Uterus (tissue), 4 donors: Measurements from ENCODE around the gene BFAR. TPM values are rescaled to one million over a fixed set of nuclear protein-coding genes. Genes with fewer than 3 reads are reported as not detected.
"Not testable (repeated sequence)": the region's sequence is repeated elsewhere in the genome, so short reads cannot be mapped to it uniquely, and the experiment has no call there.

Experiments
- DNase-seq, 2 donors: peaks; one replicate each; pipeline ENCODE4 v3.0.0-alpha.2; 2019 to 2020
- H3K27ac ChIP-seq, 2 donors: fragments of 200-600 bp; sonication (generic); 1 replicate in 1 of 2; 2 replicates in 1 of 2; pipeline ENCODE4 v1.5.1; 2016 to 2018
- H3K27me3 ChIP-seq, 2 donors: fragments of 200-600 bp; sonication (generic); one replicate each; pipeline ENCODE4 v1.5.1; 2018 to 2019; ENCODE audit warnings: control low read depth in 1 of 2
- H3K36me3 ChIP-seq, 2 donors: fragments of 200-600 bp; sonication (generic); one replicate each; pipeline ENCODE4 v1.5.1; 2019; ENCODE audit warnings: control low read depth in 1 of 2
- H3K4me1 ChIP-seq, 2 donors: fragments of 200-600 bp; sonication (generic); one replicate each; pipeline ENCODE4 v1.5.1; 2018 to 2019; ENCODE audit warnings: control low read depth in 1 of 2
- H3K4me3 ChIP-seq, 2 donors: fragments of 200-600 bp; sonication (generic); 1 replicate in 1 of 2; 2 replicates in 1 of 2; pipeline ENCODE4 v1.5.1; 2018 to 2019; ENCODE audit warnings: mild to moderate bottlenecking in 1 of 2
- H3K9me3 ChIP-seq, 2 donors: fragments of 200-600 bp; sonication (generic); one replicate each; pipeline ENCODE4 v1.5.1; 2019; ENCODE audit warnings: control low read depth in 1 of 2
- POLR2A ChIP-seq, 2 donors: fragments of 450-650 bp; IDR thresholded peaks; one replicate each; pipeline ENCODE4 v1.6.1; 2016; ENCODE audit warnings: antibody characterized with exemption in 2 of 2, mild to moderate bottlenecking in 1 of 2, moderate library complexity in 1 of 2
- intact Hi-C: fragments of 100-400 bp; cut with DNase I; formaldehyde crosslinking; loops from one replicate; pipeline ENCODE4 v1.15.1; 2023; ENCODE audit warnings: low total_unique reads
- total RNA-seq, 4 donors: library from RNA; depleted of rRNA in 3 of 4; stranded (reverse); fragments of >200 nt in 3 of 4; gene quantifications; one replicate each; pipeline versions ENCODE4 v1.1.0 to v1.2.4, GENCODE V29; 2014 to 2023
- TF ChIP-seq, protein P1 (sequence below), 4 experiments: fragments of 200-600 bp in 2 of 4; fragments of 450-650 bp in 2 of 4; sonication (generic) in 2 of 4; IDR thresholded peaks; one replicate each; pipeline ENCODE4 v1.5.1; 2016 to 2019; ENCODE audit warnings: antibody characterized with exemption in 4 of 4, mild to moderate bottlenecking in 2 of 4, moderate library complexity in 1 of 4
- donor health status: DM: yes; HTN: yes; CAD: no.

Gene BFAR
- total RNA-seq, 4 donors from 2014 or later: 17.4 to 88.1 (median 60.7) TPM

DNA sequence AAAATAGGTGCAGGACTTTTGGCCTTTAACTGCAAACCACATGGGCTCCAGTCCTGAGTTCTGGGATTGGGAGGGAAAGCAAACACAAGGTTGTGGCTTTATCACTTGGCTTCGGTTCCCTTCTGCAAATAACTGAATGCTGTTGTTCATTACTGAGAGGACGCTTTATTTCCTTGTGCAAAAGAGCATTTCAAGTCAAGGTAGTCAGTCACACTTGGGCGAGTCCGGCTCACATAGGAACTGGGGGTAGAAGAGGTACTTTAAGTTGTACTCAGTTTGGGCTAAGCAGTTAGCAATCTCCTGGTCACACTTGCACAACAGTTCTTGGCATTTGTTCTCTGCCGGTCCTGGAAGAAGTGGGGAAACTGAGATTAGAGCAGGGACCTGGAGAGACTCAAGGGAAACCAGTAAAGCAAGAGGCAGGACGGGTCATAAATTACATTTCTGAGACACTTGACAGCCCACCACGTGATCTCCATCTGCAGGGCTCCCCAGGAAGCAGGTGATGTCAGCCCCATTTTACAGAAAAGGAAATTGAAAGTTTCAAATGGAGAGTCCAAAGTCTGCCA, 39.7 kb downstream of the BFAR start:
- DNase-seq: no peak
- no peak for TF ChIP-seq POLR2A (IDR thresholded peaks at IDR 0.05)
- TF ChIP-seq, protein P1, sequence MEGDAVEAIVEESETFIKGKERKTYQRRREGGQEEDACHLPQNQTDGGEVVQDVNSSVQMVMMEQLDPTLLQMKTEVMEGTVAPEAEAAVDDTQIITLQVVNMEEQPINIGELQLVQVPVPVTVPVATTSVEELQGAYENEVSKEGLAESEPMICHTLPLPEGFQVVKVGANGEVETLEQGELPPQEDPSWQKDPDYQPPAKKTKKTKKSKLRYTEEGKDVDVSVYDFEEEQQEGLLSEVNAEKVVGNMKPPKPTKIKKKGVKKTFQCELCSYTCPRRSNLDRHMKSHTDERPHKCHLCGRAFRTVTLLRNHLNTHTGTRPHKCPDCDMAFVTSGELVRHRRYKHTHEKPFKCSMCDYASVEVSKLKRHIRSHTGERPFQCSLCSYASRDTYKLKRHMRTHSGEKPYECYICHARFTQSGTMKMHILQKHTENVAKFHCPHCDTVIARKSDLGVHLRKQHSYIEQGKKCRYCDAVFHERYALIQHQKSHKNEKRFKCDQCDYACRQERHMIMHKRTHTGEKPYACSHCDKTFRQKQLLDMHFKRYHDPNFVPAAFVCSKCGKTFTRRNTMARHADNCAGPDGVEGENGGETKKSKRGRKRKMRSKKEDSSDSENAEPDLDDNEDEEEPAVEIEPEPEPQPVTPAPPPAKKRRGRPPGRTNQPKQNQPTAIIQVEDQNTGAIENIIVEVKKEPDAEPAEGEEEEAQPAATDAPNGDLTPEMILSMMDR (IDR thresholded peaks at IDR 0.05): no peak
- Histone ChIP-seq H3K27me3 (no peaks in the 10 kb centered on the region), H3K27ac (no peak overlapping the region), H3K4me3 (no peak overlapping the region), H3K4me1 (no peaks in the 10 kb centered on the region), H3K36me3 (no peaks in the 10 kb centered on the region), H3K9me3 (no peaks in the 10 kb centered on the region)
- intact Hi-C loops: no loop called here

DNA sequence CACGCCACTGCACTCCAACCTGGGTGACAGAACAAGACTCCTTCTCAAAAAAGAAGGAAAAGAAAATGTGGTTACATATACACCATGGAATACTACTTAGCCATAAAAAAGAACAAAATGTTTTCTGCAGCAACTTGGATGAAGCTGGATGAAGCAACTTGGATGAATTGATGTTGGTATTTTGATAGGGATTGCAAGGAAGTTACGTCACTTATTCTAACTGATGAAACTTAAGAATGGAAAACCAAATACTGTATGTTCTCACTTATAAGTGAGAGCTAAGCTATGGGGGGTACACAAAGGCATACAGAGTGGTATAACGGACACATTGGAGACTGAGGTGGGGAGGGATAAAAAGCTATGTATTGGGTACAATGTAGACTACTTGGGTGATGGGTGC, 43.9 kb downstream of the BFAR start:
- Histone ChIP-seq H3K4me3 (no peak overlapping the region), H3K27ac (no peak overlapping the region), H3K36me3 (no peaks in the 10 kb centered on the region), H3K4me1 (no peaks in the 10 kb centered on the region), H3K9me3 (no peaks in the 10 kb centered on the region), H3K27me3 (no peaks in the 10 kb centered on the region)
- DNase-seq: no peak
- intact Hi-C loops: no loop called here
- TF ChIP-seq POLR2A (IDR thresholded peaks at IDR 0.05): no peak
- TF ChIP-seq, protein P1 (IDR thresholded peaks at IDR 0.05): no peak

DNA sequence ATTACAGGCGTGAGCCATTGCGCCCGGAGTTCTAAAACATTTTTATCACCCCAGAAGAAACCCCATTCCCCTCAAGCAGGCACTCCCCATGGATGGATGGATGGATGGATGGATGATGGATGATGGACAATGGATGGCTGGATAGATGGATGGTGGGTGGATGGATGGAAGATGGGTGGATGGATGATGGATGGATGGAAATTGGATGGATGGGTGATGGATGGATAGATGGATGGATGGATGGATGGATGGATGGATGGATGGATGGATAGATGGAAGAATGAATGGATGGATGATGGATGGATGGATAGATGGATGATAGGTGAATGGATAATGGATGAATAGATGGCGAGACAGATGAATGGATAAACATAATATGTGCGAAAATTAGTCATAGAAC, 44.9 kb downstream of the BFAR start:
- TF ChIP-seq, protein P1 (IDR thresholded peaks at IDR 0.05): no peak
- no peak for TF ChIP-seq POLR2A (IDR thresholded peaks at IDR 0.05)
- intact Hi-C loops: no loop called here
- no peaks in the 10 kb centered on the region for H3K36me3 ChIP-seq
- H3K27me3 ChIP-seq: no peaks in the 10 kb centered on the region
- DNase-seq: no peak
- H3K9me3 ChIP-seq: no peaks in the 10 kb centered on the region
- H3K4me1 ChIP-seq: no peaks in the 10 kb centered on the region
- H3K4me3 ChIP-seq: no peak overlapping the region
- H3K27ac ChIP-seq: no peak overlapping the region

- Histone ChIP-seq H3K27me3 (no peaks in the 10 kb centered on the region), H3K27ac (no peak overlapping the region), H3K36me3 (no peaks in the 10 kb centered on the region), H3K4me1 (no peaks in the 10 kb centered on the region), H3K4me3 (no peak overlapping the region), H3K9me3 (no peaks in the 10 kb centered on the region)
- DNase-seq: no peak
- TF ChIP-seq POLR2A (IDR thresholded peaks at IDR 0.05): no peak
- TF ChIP-seq, protein P1 (IDR thresholded peaks at IDR 0.05): no peak
- intact Hi-C loops: no loop called here
These were observed 46.2 kb downstream of the BFAR start for GRCh38 chr16:14678748-14679497.

- H3K4me3 ChIP-seq, H3K36me3 ChIP-seq, H3K9me3 ChIP-seq, H3K27me3 ChIP-seq, H3K27ac ChIP-seq, H3K4me1 ChIP-seq, intact Hi-C loops, DNase-seq: not testable (repeated sequence)
These were observed 47.6 kb downstream of the BFAR start for GRCh38 chr16:14680396-14680795.
